ENCODE results near the gene NRG3. TPM values are rescaled to one million over a fixed set of nuclear protein-coding genes. Genes with fewer than 3 reads are reported as not detected.

NRG3 gene
- total RNA-seq, 1 donor from 2014 or later: 0.74 TPM

- Mint-ChIP-seq H3K9me3 (no peaks in the 10 kb centered on the region), H3K4me3 (no peak overlapping the region), H3K36me3 (no peaks in the 10 kb centered on the region), H3K4me1 (no peaks in the 10 kb centered on the region), H3K27me3 (ENCODE audit: low read depth) (peaks cover 12% of the 10 kb centered on the region), H3K27ac (no peak overlapping the region)
- DNase-seq (ENCODE audit: low spot score in 2 of 2, unreplicated experiment in 2 of 2): no peak
- no peak for TF ChIP-seq CTCF (IDR thresholded peaks at IDR 0.05; ENCODE audit: unreplicated experiment)
Measured at GRCh38 chr10:82161264-82161663, 286.3 kb downstream of the NRG3 start.

- H3K27ac Mint-ChIP-seq: no peak overlapping the region
- TF ChIP-seq CTCF (IDR thresholded peaks at IDR 0.05; ENCODE audit: unreplicated experiment): no peak
- H3K36me3 Mint-ChIP-seq: no peaks in the 10 kb centered on the region
- no peak for DNase-seq (ENCODE audit: low spot score in 2 of 2, unreplicated experiment in 2 of 2)
- no peak overlapping the region for H3K4me3 Mint-ChIP-seq
- peaks cover 9% of the 10 kb centered on the region for H3K27me3 Mint-ChIP-seq (ENCODE audit: low read depth)
- peaks cover 3% of the 10 kb centered on the region for H3K9me3 Mint-ChIP-seq
- H3K4me1 Mint-ChIP-seq: no peaks in the 10 kb centered on the region
Measured at GRCh38 chr10:82162549-82163195, 287.7 kb downstream of the NRG3 start.

- Mint-ChIP-seq H3K36me3 (no peaks in the 10 kb centered on the region), H3K9me3 (no peaks in the 10 kb centered on the region)
- TF ChIP-seq CTCF (IDR thresholded peaks at IDR 0.05; ENCODE audit: unreplicated experiment): no peak
Measured at GRCh38 chr10:82171899-82172298, 296.9 kb downstream of the NRG3 start.

GRCh38 chr10:82176587-82176986, 301.6 kb downstream of the NRG3 start:
- Mint-ChIP-seq H3K4me1 (no peaks in the 10 kb centered on the region), H3K27me3 (ENCODE audit: low read depth) (peaks cover 5% of the 10 kb centered on the region), H3K4me3 (no peak overlapping the region), H3K9me3 (peaks cover 6% of the 10 kb centered on the region), H3K27ac (no peak overlapping the region), H3K36me3 (no peaks in the 10 kb centered on the region)
- no peak for TF ChIP-seq CTCF (IDR thresholded peaks at IDR 0.05; ENCODE audit: unreplicated experiment)
- DNase-seq (ENCODE audit: low spot score in 2 of 2, unreplicated experiment in 2 of 2): no peak

More at GRCh38 chr10:82171899-82172298, 296.9 kb downstream of the NRG3 start:
- DNase-seq (ENCODE audit: low spot score in 2 of 2, unreplicated experiment in 2 of 2): no peak
- Mint-ChIP-seq H3K4me1 (no peaks in the 10 kb centered on the region), H3K4me3 (no peak overlapping the region), H3K27ac (no peak overlapping the region), H3K27me3 (ENCODE audit: low read depth) (peaks cover 5% of the 10 kb centered on the region)

- H3K9me3 Mint-ChIP-seq: no peaks in the 10 kb centered on the region
- H3K4me3 Mint-ChIP-seq: no peak overlapping the region
- H3K27ac Mint-ChIP-seq: no peak overlapping the region
- no peaks in the 10 kb centered on the region for H3K27me3 Mint-ChIP-seq (ENCODE audit: low read depth)
- peaks cover 6% of the 10 kb centered on the region for H3K4me1 Mint-ChIP-seq
- no peak for TF ChIP-seq CTCF (IDR thresholded peaks at IDR 0.05; ENCODE audit: unreplicated experiment)
- H3K36me3 Mint-ChIP-seq: no peaks in the 10 kb centered on the region
- no peak for DNase-seq (ENCODE audit: low spot score in 2 of 2, unreplicated experiment in 2 of 2)
Measured at GRCh38 chr10:82190432-82191260, 315.7 kb downstream of the NRG3 start.

Data from mesothelial cell of epicardium (in vitro differentiated cells).